CD4-positive, alpha-beta T cell treated with Interleukin-15 for 1 hour (primary cell): ENCODE results near the gene UNC13C.

Experiments used
- DNase-seq: peaks from one replicate; pipeline ENCODE4 v3.0.0-alpha.2; 2020

UNC13C gene

GRCh38 chr15:54576298-54576935 is 598.2 kb downstream of the UNC13C start:
- no peak for DNase-seq

GRCh38 chr15:54577476-54578250 is 599.4 kb downstream of the UNC13C start:
- DNase-seq = no peak

- no peak for DNase-seq
These were observed 601.6 kb downstream of the UNC13C start for GRCh38 chr15:54579855-54580254.

GRCh38 chr15:54580643-54581042 is 602.4 kb downstream of the UNC13C start:
- no peak for DNase-seq

GRCh38 chr15:54582863-54583643 is 604.8 kb downstream of the UNC13C start:
- DNase-seq = no peak

GRCh38 chr15:54585063-54585462 is 606.8 kb downstream of the UNC13C start:
- no peak for DNase-seq

GRCh38 chr15:54594115-54594514 is 615.9 kb downstream of the UNC13C start:
- DNase-seq = no peak

- DNase-seq = no peak
These were observed 621.1 kb downstream of the UNC13C start for GRCh38 chr15:54599386-54599785.

- no peak for DNase-seq
These were observed 626.8 kb downstream of the UNC13C start for GRCh38 chr15:54605043-54605442.

GRCh38 chr15:54605556-54605955 is 627.3 kb downstream of the UNC13C start:
- no peak for DNase-seq

- DNase-seq = no peak
These were observed 630.9 kb downstream of the UNC13C start for GRCh38 chr15:54608876-54609835.

GRCh38 chr15:54618120-54618519 is 639.9 kb downstream of the UNC13C start:
- no peak for DNase-seq

- no peak for DNase-seq
These were observed 640.9 kb downstream of the UNC13C start for GRCh38 chr15:54619180-54619579.

- no peak for DNase-seq
These were observed 642.7 kb downstream of the UNC13C start for GRCh38 chr15:54620916-54621315.

GRCh38 chr15:54636147-54636546 is 657.9 kb downstream of the UNC13C start:
- no peak for DNase-seq

GRCh38 chr15:54638666-54639065 is 660.4 kb downstream of the UNC13C start:
- no peak for DNase-seq

- no peak for DNase-seq
These were observed 662.6 kb downstream of the UNC13C start for GRCh38 chr15:54640873-54641272.

GRCh38 chr15:54644796-54645195 is 666.6 kb downstream of the UNC13C start:
- no peak for DNase-seq

- no peak for DNase-seq
These were observed 681.4 kb downstream of the UNC13C start for GRCh38 chr15:54659646-54660045.

- DNase-seq = no peak
These were observed 682.1 kb downstream of the UNC13C start for GRCh38 chr15:54660356-54660755.

- DNase-seq = no peak
These were observed 697.0 kb downstream of the UNC13C start for GRCh38 chr15:54675241-54675640.

GRCh38 chr15:54681584-54681983 is 703.3 kb downstream of the UNC13C start:
- no peak for DNase-seq
